Measurements from ENCODE around the gene ANO10.
"Not testable (repeated sequence)": the region's sequence is repeated elsewhere in the genome, so short reads cannot be mapped to it uniquely, and the experiment has no call there.

ANO10 gene

DNA sequence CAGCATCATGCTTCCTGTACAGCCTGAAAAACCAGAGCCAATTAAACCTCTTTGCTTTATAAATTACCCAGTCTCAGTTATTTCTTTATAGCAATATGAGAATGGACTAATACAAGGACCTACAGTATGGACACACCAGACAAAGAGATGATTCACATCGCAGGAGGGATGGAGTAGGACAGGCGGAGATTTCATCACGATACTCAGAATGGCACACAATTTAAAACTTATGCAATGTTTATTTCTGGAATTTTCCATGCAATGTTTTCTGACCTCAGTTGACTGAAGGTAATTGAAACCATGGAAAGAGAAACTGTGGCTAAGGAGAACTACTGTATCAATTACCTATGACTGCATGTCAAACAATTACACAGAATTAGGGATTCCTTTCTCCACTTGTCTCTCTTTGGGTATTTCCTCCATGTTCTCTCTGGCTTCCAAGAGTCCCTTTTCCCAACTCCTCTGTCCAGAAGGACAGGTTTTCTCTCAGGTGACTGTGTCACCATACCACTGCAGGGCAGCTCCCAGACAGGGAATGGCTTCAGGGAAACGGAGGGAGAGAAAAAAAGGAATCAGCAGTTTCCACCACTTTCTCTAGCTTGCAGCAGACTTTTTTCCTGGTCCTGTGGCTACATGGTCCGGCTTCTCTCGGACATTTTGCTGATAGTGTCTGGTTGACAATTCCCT, 3.0 kb upstream of the ANO10 start:
- no peak for DNase-seq

DNA sequence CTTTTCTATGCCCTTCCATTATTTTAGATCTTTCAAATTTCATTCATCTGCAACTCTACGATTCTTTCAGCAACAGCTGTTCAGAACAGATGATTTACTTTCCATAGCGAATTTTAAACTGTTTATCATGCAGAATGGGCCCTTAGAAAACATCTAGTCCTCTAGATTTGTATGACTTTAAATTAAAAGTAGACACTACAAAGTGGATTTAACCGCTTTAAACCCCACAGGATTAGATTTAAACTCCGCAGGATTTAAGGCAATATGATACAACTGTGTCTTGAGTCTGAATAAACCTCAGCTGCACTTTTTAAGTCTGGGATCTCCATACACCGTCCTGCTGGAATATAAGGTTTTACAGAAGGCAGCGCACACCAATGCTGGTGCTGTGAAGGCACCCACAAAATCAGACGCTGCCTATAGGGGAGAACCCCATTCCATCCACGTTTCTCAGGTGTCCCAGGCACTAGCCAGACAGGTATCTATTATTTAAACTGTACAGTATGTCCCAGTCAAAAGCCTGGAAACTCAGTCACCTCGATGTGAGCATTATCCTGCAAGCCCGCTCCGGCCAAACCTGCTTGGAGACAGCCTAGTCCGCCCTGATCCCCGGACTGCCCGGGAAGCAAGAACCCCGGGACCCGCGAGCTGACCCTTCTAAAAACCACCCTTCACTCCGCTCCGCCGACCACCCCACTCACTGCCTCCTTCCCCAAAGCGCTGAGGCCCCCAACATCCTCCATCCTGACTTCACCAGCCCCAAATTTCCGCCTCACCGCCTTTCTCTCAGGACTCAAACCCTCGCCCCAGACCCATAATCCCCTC, 768 bp downstream of the ANO10 start:
- no peak for DNase-seq

DNA sequence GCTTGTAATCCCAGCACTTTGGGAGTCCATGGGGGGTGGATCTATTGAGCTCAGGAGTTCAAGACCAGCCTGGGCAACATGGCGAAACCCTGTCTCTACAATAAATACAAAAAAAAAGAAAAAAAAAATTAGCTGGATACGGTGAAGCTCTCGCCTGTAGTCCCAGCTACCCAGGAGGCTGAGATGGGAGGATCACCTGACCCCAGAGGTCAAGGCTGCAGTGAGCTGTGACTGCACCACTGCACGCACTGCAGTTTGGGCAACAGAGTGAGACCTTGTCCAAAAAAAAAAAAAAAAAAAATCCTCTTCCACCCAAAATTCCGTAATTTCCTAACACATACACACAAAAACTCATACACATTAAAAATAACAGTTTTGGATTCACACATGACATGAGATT, 2.2 kb downstream of the ANO10 start:
- DNase-seq: no peak

DNA sequence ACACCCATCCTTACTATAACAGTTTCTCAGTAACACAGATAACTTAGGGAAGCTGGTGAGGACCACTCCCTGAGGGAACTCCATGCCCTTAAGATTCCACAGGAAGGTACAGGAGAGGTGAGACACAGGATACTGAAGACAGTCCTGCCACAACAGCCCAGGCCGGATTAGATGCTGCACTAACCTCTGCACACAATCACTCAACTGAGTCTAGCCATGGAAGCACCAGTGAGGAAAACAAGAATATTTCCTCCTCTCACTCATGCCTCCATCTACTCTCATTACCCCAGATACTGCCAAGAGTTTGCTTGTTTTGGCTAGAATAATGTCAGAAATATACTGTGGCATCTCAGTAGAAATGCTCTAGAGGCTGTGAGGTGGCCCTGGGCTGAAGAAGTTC, 3.7 kb downstream of the ANO10 start:
- no peak for DNase-seq

- no peak for DNase-seq
These were observed 5.8 kb downstream of the ANO10 start for GRCh38 chr3:43616034-43616433.

GRCh38 chr3:43615133-43615532, 6.7 kb downstream of the ANO10 start:
- DNase-seq: no peak

DNA sequence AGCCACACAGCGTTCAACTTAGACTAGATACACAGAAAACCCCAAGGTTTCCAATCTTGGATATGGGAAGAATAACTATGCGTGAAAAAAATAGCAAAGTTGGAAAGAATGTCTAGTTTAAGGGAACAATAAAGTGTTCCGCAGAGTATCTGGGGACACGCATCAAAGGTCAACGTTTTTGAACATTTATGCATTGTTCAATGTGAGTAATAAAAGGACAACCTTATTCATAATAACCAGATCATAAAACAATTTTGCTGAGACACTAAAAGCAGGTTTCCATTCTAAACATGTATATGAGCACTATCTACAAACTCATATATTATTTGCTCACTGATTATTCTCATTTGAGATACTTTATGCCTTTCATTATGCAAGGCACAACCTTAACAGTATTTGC, 7.8 kb downstream of the ANO10 start:
- DNase-seq: no peak

DNA sequence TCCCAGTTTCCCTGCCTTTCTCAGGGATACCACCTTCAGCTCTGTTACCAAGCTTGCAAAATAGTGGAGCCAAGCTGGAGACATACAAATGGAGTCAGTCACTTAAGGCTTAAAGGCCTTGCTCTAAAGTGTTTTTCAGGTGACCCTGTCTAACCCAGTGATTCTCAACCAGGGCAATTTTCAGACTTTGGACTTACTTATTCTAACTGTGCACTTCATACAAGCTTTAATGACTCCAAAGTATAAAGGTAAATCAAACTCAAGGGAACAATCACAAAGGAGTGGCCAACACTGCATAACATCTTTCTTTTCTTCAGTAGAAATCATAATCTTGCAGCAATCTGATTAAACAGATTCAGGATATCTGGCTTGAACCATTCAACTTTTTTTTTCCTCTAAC, 9.4 kb downstream of the ANO10 start:
- DNase-seq: no peak

GRCh38 chr3:43609406-43609805, 12.4 kb downstream of the ANO10 start:
- no peak for DNase-seq

- DNase-seq: no peak
These were observed 13.1 kb downstream of the ANO10 start for GRCh38 chr3:43608751-43609150.

GRCh38 chr3:43606284-43606683, 15.5 kb downstream of the ANO10 start:
- DNase-seq: no peak

GRCh38 chr3:43599959-43600358, 21.9 kb downstream of the ANO10 start:
- not testable (repeated sequence) for DNase-seq

GRCh38 chr3:43597961-43598360, 23.9 kb downstream of the ANO10 start:
- DNase-seq: no peak

GRCh38 chr3:43596178-43596577, 25.6 kb downstream of the ANO10 start:
- not testable (repeated sequence) for DNase-seq

DNA sequence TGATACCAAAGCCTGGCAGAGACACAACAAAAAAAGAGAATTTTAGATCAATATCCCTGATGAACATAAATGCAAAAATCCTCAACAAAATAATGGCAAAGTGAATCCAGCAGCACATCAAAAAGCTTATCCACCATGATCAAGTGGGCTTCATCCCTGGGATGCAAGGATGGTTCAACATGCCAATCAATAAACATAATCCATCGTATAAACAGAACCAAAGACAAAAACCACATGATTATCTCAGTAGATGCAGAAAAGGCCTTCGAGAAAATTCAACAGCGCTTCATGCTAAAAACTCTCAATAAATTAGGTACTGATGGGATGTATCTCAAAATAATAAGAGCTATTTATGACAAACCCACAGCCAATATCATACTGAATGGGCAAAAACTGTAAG, 26.5 kb downstream of the ANO10 start:
- DNase-seq: not testable (repeated sequence)

- DNase-seq: not testable (repeated sequence)
These were observed 28.2 kb downstream of the ANO10 start for GRCh38 chr3:43593588-43593987.

- not testable (repeated sequence) for DNase-seq
These were observed 29.9 kb downstream of the ANO10 start for GRCh38 chr3:43591866-43592265.

GRCh38 chr3:43587303-43587702, 34.5 kb downstream of the ANO10 start:
- DNase-seq: no peak

DNA sequence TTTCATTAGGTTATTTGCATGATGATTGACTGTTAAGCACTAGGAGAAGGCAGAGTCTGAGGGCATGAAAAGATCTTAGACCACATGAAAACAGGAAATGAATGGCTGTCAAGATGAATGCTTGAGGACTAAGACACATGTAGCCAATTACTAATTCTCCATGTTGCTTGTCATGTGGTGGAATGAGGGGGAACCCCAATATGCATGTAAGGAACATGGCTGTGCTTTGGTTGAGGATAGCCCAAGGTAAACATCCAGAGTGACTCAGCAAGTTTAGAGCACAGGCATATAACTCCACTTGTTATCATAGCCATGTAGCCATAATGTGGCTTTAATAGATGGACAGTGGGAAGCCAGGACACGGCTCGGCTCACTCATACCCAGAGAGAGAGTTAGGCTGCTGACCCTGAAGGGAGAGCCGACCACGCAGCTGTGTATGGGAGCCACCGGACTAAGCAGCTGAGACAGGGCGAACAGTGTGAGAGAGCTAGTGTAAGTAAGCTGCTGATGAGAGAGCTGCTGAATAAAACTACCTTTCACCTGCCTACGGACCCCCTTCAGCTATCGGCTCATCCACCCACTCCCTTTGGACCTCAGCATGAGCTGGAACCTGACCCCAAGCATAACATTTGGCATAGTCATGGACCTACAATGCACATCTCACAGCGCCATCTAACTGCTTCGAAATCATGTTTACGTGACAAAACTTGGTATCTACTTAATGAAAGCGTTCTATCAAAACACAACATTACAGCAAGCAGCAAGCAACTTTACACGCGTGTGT, 37.6 kb downstream of the ANO10 start:
- DNase-seq: no peak

DNA sequence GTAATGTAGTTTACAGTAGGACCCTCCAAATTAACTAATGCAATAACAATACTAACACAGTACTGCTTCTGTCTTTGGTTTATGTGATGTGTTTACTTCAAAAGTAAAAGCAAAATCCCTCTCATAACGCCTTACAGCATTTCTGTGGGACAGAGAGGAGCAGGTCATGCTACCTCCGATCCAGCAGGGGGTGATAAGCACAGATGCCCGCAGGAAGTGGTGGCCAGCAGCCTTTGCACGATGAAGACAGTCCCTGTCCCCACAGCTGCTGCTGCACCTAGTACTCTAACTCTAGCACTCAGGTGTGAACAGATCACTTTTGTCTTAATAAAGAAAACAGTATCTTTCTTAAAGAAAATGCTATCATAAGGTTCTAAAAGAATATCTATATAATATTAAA, 38.3 kb downstream of the ANO10 start:
- DNase-seq: no peak

GRCh38 chr3:43582866-43583265, 38.9 kb downstream of the ANO10 start:
- no peak for DNase-seq

- DNase-seq: no peak
These were observed 40.5 kb downstream of the ANO10 start for GRCh38 chr3:43581343-43581742.

GRCh38 chr3:43580181-43580580, 41.6 kb downstream of the ANO10 start:
- DNase-seq: no peak

DNA sequence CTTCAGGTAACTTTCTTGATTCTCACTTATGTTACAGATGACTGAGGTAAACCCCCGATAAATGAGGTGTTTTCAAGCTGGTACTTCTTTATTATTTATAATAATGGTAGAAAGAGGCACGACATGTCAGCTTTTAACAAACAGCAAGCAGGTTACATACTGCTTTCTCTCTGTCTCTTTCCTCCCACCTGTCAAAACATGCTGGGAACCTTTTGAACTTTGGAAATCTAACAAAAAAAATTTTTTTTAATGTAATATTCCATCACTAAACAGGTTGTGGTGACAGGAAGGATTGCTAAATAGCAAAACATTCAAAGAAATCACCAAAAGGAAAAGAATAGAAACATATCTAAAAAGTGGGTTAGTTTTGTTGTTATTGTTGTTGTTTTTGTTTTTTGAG, 48.2 kb downstream of the ANO10 start:
- DNase-seq: no peak
